Stimulated activated effector memory CD8-positive, alpha-beta T cell treated with anti-CD3 and anti-CD28 coated beads, Interleukin-12 subunit alpha, Interleukin-12 subunit beta, amount 100 ng/mL, for 72 hours (primary cell): ENCODE results near the gene FHIT.

ENCODE experiments used
- ATAC-seq: fragments of 150-1000 bp; cut with Tn5 transposase; 2 replicates; pipeline ENCODE4 v1.10.0; 2021
- DNase-seq, 2 donors: peaks; one replicate each; pipeline ENCODE4 v3.0.0; 2021 to 2022; ENCODE audit warnings: low spot score in 2 of 2
- H3K27ac Mint-ChIP-seq: one replicate; pipeline ENCODE4 v1.8.0; 2022; ENCODE audit warnings: mild to moderate bottlenecking, mixed read lengths
- H3K36me3 Mint-ChIP-seq: one replicate; pipeline ENCODE4 v1.8.0; 2022; ENCODE audit warnings: mild to moderate bottlenecking, mixed read lengths
- H3K4me1 Mint-ChIP-seq: one replicate; pipeline ENCODE4 v1.8.0; 2022; ENCODE audit warnings: mixed read lengths
- H3K4me3 Mint-ChIP-seq: one replicate; pipeline ENCODE4 v1.8.0; 2022; ENCODE audit warnings: mild to moderate bottlenecking, mixed read lengths
- H3K9me3 Mint-ChIP-seq: one replicate; pipeline ENCODE4 v1.8.0; 2022; ENCODE audit warnings: mixed read lengths

FHIT gene

DNA sequence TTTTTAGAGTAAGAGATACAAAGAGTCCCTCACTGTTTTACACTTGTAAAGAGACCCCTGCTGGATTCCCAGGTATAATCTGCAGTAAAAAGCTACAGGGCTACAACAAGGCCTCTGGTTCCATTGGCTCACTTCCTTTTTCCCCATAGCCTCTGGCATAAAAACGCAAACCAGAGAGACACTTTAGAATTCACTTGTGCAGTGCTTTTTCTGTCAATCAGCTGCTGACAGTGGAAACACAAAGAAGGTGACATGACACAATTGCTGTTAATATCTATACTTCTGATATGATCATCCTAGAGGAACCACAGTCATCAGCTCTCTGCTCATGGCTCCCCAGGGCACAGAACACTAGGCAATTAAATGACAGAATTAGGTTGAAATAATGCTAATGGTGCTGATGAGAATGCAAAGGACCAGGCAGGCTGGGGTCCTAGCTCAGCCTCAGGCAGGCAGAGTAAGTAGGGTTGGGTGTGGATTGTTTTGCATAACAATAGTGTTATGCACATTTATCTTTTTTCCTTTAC is 1533.5 kb downstream of the FHIT start:
- peaks cover 4% of the 10 kb centered on the region for H3K9me3 Mint-ChIP-seq
- H3K27ac Mint-ChIP-seq, result no peak overlapping the region
- H3K4me1 Mint-ChIP-seq, result no peaks in the 10 kb centered on the region
- ATAC-seq (peak; percentile 65), DNase-seq (no peak)
- H3K36me3 Mint-ChIP-seq, result no peaks in the 10 kb centered on the region
- H3K4me3 Mint-ChIP-seq, result no peak overlapping the region

DNA sequence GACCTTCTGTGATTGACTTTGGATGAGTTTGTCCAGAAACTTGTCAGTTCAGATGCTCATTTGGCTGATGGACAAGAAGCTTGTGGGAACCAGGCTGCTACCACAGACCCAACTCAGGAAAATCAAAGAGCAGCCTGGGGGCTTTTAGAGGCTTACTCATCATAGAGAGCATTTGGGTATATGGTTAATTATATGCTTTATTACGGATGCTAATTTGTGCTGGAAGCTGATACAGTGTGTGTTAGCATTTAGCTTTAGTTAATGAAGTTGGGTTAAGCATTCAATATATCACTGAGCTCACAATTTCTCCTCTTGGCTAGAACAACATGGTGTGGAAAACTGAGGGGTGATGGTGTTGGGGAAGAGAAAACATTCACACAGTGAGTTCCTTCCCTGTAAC is 1537.2 kb downstream of the FHIT start:
- Mint-ChIP-seq H3K4me3 (no peak overlapping the region), H3K9me3 (peaks cover 6% of the 10 kb centered on the region), H3K36me3 (no peaks in the 10 kb centered on the region), H3K4me1 (no peaks in the 10 kb centered on the region), H3K27ac (no peak overlapping the region)
- DNase-seq (no peak), ATAC-seq (no peak)

DNA sequence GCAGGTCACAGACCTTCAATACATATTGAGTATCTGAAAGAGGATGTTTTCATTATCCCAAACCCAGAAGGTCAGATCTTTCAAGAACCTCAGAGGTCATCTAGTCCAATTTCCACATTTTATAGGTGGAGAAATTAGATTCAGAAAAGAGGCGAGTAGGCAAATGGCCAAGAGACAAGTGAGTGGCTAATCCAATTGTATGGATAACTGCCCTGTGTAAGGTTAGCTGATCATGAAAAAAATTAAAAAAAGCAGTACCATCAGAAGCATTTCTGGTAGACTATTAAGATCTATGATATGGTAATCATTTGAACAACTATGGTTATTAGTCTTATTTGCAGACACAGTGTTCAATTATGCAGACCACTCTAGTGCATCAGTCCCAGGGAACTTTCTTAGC is 1540.7 kb downstream of the FHIT start:
- ATAC-seq, result no peak
- DNase-seq, result no peak
- Mint-ChIP-seq H3K9me3 (peaks cover 6% of the 10 kb centered on the region), H3K4me3 (no peak overlapping the region), H3K4me1 (no peaks in the 10 kb centered on the region), H3K27ac (no peak overlapping the region), H3K36me3 (no peaks in the 10 kb centered on the region)

DNA sequence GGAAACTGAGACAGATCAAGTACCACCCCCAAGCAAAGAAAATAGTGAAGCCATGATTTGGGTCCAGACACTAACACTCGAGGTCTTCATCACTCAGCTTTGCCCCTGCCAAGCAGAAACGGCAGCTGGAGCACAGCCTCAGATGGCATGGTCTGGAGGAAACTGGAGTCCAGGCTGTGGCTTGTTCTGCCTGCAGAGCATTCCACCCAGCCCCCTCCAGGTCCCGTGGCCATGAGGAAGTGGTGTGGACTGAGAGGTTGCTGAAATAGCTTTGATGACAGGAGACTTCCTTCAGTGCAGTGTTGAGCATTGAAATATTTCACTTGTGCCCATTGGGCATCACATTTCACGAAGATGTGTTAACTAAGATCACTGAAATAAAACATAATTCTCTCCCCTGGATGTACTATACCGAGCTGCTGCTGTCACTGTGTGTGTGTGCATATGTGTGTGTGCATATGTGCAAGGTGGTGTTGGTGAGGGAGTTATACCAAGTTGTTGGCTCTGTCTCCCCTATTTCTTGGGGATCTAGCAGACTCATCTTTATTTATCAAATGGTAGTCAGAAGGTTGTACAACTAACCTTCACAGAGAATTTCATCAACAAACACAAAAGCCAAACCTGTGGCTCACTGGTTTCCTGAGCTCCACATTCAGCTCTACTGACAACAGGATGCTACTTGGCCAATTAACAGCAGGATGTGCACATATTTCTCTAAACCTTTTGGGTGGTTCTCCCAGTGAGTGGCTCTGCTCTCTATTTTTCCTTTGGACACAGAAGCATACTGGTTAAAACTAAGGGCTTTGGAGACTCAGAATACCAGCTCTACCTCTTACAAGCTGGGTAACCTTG is 1541.3 kb downstream of the FHIT start:
- H3K9me3 Mint-ChIP-seq, result peaks cover 6% of the 10 kb centered on the region
- no peak overlapping the region for H3K4me3 Mint-ChIP-seq
- H3K36me3 Mint-ChIP-seq, result no peaks in the 10 kb centered on the region
- DNase-seq, result no peak
- no peak overlapping the region for H3K27ac Mint-ChIP-seq
- H3K4me1 Mint-ChIP-seq, result no peaks in the 10 kb centered on the region
- ATAC-seq, result peak; percentile 65

DNA sequence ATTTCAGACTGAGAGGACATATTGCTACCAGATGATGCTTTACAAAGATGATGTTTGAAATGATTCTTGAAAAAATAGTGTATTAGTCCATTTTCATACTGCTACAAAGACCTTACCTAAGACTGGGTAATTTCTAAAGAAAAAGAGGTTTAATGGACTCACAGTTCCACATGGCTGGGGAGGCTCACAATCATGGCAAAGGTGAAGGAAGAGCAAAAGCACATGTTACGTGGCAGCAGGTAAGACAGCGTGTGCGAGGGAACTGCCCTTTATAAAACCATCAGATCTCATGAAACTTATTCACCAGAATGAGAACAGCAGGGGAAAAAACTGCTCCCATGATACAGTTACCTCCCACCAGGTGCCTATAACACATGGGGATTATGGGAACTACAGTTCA is 1543.0 kb downstream of the FHIT start:
- no peaks in the 10 kb centered on the region for H3K4me1 Mint-ChIP-seq
- no peak overlapping the region for H3K27ac Mint-ChIP-seq
- ATAC-seq (no peak), DNase-seq (no peak)
- no peak overlapping the region for H3K4me3 Mint-ChIP-seq
- peaks cover 6% of the 10 kb centered on the region for H3K9me3 Mint-ChIP-seq
- H3K36me3 Mint-ChIP-seq, result no peaks in the 10 kb centered on the region

DNA sequence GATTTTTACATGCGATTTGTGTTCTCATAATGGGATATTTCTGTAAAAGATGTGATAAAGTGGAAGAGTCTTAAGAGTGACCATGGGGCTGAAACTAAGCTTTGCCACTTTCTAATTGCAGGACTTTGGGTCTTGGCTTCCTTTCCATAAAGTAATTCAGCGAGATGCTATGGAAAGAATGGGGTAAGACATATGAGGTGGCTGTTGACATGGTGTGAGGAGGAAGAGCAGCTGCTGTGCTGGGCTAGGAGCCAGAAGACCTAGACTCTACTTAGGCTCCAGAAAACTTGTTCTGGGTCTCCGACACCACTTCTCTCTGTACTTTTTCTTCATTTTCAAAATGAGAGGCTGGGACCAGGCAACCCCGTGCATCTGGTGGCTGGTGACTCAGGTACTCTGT is 1547.0 kb downstream of the FHIT start:
- Mint-ChIP-seq H3K4me3 (no peak overlapping the region), H3K4me1 (no peaks in the 10 kb centered on the region), H3K36me3 (no peaks in the 10 kb centered on the region), H3K27ac (no peak overlapping the region), H3K9me3 (no peaks in the 10 kb centered on the region)
- DNase-seq, result no peak
- no peak for ATAC-seq

DNA sequence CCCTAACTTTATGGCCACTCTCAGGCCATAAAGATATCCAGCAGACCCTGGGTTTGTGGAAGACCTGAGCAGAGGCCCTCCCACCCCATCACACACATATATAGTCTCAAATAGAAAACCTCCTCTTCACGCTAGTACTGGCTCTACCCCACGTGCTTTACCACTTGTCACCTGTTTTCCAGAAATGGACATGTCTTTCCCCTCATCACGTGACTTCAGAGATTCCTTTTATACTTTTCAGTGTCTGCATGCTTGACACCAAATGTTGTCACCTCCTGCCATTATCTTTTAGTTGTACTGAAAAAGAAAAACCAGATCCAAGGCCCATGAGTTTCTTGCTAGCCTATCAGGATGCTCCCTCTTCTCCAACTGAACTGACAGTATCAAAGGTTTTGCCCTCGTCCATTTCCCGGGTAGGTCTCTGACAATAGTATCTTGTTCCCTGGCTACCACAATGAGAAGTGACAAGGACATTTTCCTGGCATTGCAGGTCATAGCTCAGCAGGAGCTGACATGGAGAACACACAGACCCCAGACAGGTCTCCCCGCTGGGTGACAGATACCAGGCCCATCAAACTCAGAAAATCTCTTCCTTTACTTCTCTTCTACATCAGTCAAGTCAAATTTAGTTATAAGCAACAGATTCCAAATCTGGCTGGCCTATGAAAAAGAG is 1551.5 kb downstream of the FHIT start:
- no peak overlapping the region for H3K4me3 Mint-ChIP-seq
- ATAC-seq (no peak), DNase-seq (no peak)
- no peak overlapping the region for H3K27ac Mint-ChIP-seq
- H3K4me1 Mint-ChIP-seq, result no peaks in the 10 kb centered on the region
- H3K9me3 Mint-ChIP-seq, result no peaks in the 10 kb centered on the region
- no peaks in the 10 kb centered on the region for H3K36me3 Mint-ChIP-seq
